ENCODE measurements around the gene HDAC4. TPM values are rescaled to one million over a fixed set of nuclear protein-coding genes. Genes with fewer than 3 reads are reported as not detected.

HDAC4 gene
- total and polyA plus RNA-seq, 9 of the 15 experiments (the other 6 are each of a cell fraction or from before 2014, with no cell fraction given), result 0.11 to 20.2 (median 4.0) TPM

DNA sequence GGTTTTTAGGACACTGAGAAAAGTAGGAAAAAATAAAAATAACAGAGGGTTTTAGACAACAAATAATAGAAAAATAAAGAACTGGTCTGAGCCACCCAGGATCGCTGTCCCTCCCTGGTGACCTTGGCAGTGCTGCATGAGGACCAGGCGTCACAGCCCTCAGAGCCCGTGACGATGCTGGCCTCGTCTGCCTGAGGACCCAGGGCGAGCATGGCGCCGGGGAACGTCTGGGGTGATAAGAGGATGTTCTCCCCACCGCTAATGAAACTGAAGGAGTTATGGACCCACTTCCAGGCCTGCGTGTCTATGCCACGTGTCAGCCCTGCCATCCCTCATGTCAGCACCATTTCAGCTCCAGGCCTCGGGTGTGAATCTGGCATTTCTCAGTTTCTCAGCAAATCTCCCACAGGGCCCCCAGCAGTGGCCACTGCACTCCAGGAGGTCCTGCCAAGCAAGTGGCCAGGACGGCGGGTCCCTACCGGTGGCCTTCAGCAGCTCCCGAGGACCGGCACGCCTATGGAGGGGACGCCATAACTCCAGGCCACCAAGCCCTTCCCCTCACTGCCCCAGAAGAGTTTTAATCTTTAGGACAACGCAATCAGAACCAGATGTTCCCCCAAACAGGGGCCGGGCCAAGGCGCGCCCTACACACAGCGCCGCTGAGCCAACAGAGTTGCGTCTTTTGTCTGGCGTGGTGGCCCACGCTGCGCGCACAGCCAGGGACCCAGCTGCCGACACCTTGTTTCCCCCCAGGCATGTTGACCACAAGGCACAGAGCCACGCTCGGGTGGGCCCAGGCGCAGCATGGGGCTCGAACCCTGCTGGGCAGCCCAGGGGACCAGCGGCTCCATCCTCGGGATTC, 373.2 kb downstream of the HDAC4 start:
- ChIA-PET POLR2A (interaction anchor here (0.8 kb wide), 1 partner anchor 1269 kb away, joined by 3 read pairs; no protein-coding TSS in a partner anchor), CTCF (ENCODE audit: low intra/inter-chr PET ratio) (no interaction called here)
- peaks cover 0 to 4% of the 10 kb centered on the region in 2 experiments; a peak in 2 of 5 replicates for H3K4me1 ChIP-seq (replicated peaks in 1 of 2; ENCODE audit: control insufficient read depth in 2 of 2, insufficient read depth in 2 of 2, low read length in 2 of 2)
- H3K27ac ChIP-seq (ENCODE audit: extremely low read depth, low read depth, low read length), result no peak overlapping the region
- peaks cover 16 to 63% of the 10 kb centered on the region in 2 experiments; a peak in 4 of 5 replicates for H3K27me3 ChIP-seq (ENCODE audit: control insufficient read depth in 2 of 2, insufficient read depth in 2 of 2, low read length in 2 of 2)
- TF ChIP-seq ZNF174 (CRISPR knock-in tag; IDR thresholded peaks at IDR 0.05), result no peak
- no peak for TF ChIP-seq NR2F6 (CRISPR knock-in tag; IDR thresholded peaks at IDR 0.05)
- TF ChIP-seq, protein P1, sequence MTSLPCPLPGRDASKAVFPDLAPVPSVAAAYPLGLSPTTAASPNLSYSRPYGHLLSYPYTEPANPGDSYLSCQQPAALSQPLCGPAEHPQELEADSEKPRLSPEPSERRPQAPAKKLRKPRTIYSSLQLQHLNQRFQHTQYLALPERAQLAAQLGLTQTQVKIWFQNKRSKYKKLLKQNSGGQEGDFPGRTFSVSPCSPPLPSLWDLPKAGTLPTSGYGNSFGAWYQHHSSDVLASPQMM (CRISPR knock-in tag; IDR thresholded peaks at IDR 0.05), result no peak
- no peak for TF ChIP-seq PRPF4 (IDR thresholded peaks at IDR 0.05; ENCODE audit: insufficient read depth, low read depth, low read length, poor library complexity, severe bottlenecking)
- TF ChIP-seq ZBTB17 (CRISPR knock-in tag; IDR thresholded peaks at IDR 0.05), result no peak
- TF ChIP-seq, protein P2, sequence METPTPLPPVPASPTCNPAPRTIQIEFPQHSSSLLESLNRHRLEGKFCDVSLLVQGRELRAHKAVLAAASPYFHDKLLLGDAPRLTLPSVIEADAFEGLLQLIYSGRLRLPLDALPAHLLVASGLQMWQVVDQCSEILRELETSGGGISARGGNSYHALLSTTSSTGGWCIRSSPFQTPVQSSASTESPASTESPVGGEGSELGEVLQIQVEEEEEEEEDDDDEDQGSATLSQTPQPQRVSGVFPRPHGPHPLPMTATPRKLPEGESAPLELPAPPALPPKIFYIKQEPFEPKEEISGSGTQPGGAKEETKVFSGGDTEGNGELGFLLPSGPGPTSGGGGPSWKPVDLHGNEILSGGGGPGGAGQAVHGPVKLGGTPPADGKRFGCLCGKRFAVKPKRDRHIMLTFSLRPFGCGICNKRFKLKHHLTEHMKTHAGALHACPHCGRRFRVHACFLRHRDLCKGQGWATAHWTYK (CRISPR knock-in tag; IDR thresholded peaks at IDR 0.05), result no peak
- TF ChIP-seq GABPB2 (CRISPR knock-in tag; conservative IDR thresholded peaks at IDR 0.05), result no peak
- H3K9me1 ChIP-seq (ENCODE audit: control insufficient read depth, insufficient read depth, low read length), result no peaks in the 10 kb centered on the region
- H3K4me3 ChIP-seq, result no peak overlapping the region
- no peak overlapping the region for H3K4me2 ChIP-seq (ENCODE audit: insufficient read depth, low read length)
- in situ Hi-C loops (cut with MboI) (no loop called here), intact Hi-C loops (cut with micrococcal nuclease) (no loop called here)
- no peak overlapping the region for H3K9ac ChIP-seq (ENCODE audit: insufficient read depth in 1 of 2, low read depth in 2 of 2, low read length in 2 of 2)
- H3K79me2 ChIP-seq (ENCODE audit: control insufficient read depth, insufficient read depth, low read length), result no peaks in the 10 kb centered on the region
- DNase-seq (ENCODE audit: extremely low read depth in 1 of 4, low spot score in 3 of 4), result no peak
- H2AFZ ChIP-seq (ENCODE audit: low read depth, low read length), result no peak overlapping the region
- WGBS (ENCODE audit: insufficient coverage, low coverage, missing lambda C conversion rate), result 4% methylated on average over 19 of the region's 38 CpGs
- H3K36me3 ChIP-seq (ENCODE audit: control insufficient read depth, insufficient read depth, low read length), result no peaks in the 10 kb centered on the region
- FAIRE-seq, result no peak
- no peak for ATAC-seq
- H4K20me1 ChIP-seq (replicated peaks; ENCODE audit: control insufficient read depth, insufficient read depth, low read length), result no peaks in the 10 kb centered on the region
- H3K9me3 ChIP-seq (replicated peaks; ENCODE audit: control insufficient read depth, insufficient read depth, low read depth, low read length), result no peaks in the 10 kb centered on the region
- BruUV-seq (replicated peaks), result no TSS peak
